ENCODE results near the gene KIRREL3.

KIRREL3 gene

DNA sequence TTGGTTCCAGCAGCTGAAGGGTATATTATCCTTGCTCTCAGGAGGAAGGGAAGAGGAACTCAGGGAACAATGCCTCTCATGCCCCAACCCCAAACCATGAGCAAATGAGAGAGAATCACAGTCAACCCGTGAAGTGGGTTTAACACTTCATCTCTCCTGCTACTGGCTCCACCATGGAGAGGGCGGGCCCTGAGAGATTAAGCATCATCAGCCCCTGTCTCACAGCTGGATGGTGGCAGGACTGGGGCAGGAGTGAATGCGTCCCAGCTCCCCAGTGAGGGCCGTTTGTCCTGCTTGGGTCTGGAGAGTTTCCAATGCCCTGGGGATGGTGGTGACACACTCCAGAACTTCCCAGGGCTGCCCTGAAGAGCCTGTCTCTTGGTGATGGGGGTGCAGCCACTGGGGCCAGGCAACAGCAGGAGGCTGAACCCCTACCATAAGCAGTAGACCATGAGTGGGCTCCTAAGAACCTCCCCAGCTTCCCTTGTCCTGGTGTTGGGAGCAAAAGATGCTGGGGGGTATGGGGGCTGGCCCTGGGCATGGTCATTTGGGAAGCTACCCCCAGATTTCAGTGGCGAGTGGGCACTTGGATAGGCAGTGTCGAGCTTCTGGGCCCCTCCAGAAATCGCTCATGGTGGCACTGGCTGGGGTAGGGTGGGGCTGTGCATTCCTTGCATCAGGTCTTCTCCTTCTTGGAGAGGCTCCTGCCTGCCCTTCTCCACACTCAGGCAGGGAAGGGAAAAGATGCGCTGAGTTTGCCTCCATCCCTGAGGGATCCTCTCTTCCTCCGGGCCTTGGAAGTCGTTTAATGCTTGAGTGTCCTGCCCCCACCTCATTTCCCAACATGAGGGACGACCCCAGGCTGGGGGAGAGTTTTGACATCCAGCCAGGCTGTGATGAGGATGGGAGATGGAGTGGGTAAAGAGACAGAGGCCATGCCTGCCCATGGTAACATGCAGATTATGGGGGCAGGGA, 487.5 kb downstream of the KIRREL3 start:
- no peak for DNase-seq (ENCODE audit: low read depth)

DNA sequence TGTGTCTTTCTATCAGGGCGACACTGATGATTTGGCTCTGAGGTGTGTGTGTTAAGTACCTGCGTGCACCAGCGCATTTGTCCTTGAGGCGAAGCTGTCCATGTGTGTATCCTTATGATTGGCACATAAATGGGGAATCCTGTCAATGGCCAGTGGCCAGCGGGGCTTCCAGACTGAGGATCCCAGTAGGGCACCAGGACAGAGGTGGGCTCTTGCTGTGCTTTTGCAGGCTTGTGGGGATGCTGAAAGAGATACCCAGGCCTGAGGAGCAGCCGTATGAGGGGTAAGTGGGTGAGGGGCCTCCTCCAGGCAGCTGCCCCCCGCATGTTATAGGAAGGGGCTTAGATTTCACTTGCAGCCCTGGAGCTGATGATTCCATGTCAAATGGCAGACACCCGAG, 488.3 kb downstream of the KIRREL3 start:
- TF ChIP-seq, protein P1, sequence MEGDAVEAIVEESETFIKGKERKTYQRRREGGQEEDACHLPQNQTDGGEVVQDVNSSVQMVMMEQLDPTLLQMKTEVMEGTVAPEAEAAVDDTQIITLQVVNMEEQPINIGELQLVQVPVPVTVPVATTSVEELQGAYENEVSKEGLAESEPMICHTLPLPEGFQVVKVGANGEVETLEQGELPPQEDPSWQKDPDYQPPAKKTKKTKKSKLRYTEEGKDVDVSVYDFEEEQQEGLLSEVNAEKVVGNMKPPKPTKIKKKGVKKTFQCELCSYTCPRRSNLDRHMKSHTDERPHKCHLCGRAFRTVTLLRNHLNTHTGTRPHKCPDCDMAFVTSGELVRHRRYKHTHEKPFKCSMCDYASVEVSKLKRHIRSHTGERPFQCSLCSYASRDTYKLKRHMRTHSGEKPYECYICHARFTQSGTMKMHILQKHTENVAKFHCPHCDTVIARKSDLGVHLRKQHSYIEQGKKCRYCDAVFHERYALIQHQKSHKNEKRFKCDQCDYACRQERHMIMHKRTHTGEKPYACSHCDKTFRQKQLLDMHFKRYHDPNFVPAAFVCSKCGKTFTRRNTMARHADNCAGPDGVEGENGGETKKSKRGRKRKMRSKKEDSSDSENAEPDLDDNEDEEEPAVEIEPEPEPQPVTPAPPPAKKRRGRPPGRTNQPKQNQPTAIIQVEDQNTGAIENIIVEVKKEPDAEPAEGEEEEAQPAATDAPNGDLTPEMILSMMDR (conservative IDR thresholded peaks at IDR 0.05; ENCODE audit: low read depth, low read length) = no peak
- DNase-seq (ENCODE audit: low read depth) = no peak

More for the DNA sequence above, 487.5 kb downstream of the KIRREL3 start:
- TF ChIP-seq, protein P1 (conservative IDR thresholded peaks at IDR 0.05; ENCODE audit: low read depth, low read length) = no peak
- H3K4me3 ChIP-seq (ENCODE audit: low read length) = no peak overlapping the region

DNA sequence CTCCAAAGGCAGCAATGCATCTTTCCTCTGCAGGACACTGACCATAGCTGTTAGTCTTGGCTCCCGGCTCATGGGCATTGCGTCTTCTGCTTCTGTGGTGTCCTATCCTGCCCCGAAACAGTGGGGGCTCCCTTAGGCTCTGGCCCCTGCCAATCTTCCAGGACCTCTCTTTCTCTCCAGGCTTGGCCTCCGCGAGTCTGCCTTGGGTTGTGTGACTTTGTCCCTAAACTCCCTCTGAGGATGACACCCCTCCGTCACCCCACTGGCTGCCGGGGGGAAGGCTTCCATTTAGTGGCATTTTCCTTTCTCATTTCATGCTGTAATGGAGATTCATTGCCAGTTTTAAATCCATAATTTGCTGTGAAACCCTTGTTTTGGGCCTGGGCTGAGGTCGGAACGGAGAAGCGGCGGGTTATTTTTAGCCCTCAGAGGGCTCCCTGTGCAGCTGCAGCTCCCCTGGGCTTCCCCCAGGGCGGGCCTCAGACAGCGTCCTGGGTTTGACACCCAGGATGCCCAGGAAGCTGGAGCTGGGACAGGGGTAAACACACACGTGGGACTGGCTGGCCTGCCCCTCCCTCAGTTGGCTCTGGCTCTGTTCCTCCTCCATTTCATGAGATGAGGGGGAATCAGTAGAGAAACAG, 489.0 kb downstream of the KIRREL3 start:
- no peak overlapping the region for H3K4me3 ChIP-seq (ENCODE audit: low read length)

More for the DNA sequence above, 488.3 kb downstream of the KIRREL3 start:
- no peak overlapping the region for H3K4me3 ChIP-seq (ENCODE audit: low read length)

DNA sequence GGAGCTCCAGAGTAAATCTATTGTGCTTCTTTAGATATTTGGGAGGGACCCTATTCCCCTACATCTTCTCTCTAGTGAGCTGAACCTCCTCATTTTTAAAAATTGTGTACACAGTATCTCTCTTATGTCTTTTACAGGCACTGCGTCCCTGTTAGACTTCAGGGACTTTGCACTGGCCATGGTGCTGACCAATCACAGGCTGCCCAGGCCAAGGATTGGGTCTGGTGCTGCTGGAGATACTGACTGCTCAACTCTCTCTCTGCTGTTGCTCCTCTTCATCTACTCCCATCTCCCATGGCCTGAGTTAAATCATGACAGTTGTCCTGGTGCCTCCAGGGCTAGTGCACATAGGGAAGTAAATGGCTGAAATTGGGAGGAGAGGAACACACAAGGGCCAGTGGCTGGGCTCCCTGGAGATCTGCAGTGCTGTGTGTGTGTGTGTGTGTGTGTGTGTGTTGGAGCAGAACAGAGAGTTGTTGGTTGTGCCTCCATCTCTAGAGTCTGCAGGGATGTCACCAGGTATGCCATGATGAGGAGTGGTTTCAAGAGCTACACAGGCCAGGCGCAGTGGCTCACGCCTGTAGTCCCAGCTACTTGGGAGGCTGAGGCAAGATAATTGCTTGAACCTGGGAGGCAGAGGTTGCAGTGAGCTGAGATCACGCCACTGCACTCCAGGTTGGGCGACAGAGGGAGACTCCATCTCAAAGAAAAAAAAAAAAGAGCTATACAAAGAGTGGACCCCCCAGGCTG, 489.8 kb downstream of the KIRREL3 start:
- DNase-seq (ENCODE audit: low read depth) = no peak
- TF ChIP-seq, protein P1 (conservative IDR thresholded peaks at IDR 0.05; ENCODE audit: low read depth, low read length) = no peak
- H3K4me3 ChIP-seq (ENCODE audit: low read length) = no peak overlapping the region

More for the DNA sequence above, 489.0 kb downstream of the KIRREL3 start:
- TF ChIP-seq, protein P1 (conservative IDR thresholded peaks at IDR 0.05; ENCODE audit: low read depth, low read length) = no peak
- no peak for DNase-seq (ENCODE audit: low read depth)

DNA sequence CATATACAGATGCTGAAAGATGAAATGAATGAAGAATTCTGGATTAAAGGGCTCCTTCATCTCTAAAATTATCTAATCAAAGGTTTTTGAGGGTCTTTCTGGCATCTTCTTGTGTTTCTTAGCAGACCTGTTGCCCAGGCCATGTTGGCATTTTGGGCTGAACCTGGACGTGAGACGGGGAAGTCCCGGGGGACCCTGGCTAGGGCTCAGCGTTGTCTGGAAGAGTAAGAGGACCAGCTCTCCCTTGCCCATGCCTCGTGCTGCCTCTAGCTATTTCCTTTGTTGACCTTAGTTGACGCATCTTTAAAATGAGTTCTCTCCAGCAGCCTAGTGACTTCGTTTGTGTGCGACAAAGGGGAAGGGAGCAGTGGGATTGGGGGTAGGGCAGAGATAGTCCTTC, 492.9 kb downstream of the KIRREL3 start:
- TF ChIP-seq, protein P1 (conservative IDR thresholded peaks at IDR 0.05; ENCODE audit: low read depth, low read length) = no peak
- no peak for DNase-seq (ENCODE audit: low read depth)

DNA sequence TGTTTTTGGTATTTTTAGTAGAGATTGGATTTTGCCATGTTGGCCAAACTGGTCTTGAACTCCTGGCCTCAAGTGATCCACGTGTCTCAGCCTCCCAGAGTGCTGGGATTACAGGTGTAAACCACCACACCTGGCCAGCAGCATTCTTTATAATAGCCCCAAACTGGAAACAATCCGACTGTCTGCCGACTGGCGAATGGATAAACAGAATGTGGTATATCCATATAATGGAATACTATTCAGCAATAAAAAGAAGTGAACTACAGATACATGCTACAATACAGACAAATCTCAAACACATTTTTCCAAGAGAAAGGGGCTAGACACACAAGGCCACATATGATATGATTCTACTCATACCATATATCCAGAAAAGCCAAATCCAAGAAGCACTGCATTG, 493.8 kb downstream of the KIRREL3 start:
- TF ChIP-seq, protein P1 (conservative IDR thresholded peaks at IDR 0.05; ENCODE audit: low read depth, low read length) = no peak
- no peak overlapping the region for H3K4me3 ChIP-seq (ENCODE audit: low read length)
- DNase-seq (ENCODE audit: low read depth) = no peak

More for the DNA sequence above, 492.9 kb downstream of the KIRREL3 start:
- no peak overlapping the region for H3K4me3 ChIP-seq (ENCODE audit: low read length)
